ENCODE results near the gene ADPRHL1. TPM values are rescaled to one million over a fixed set of nuclear protein-coding genes. Genes with fewer than 3 reads are reported as not detected.

Gene ADPRHL1
- polyA plus RNA-seq, 3 donors: 0.15 to 0.52 (median 0.27) TPM

DNA sequence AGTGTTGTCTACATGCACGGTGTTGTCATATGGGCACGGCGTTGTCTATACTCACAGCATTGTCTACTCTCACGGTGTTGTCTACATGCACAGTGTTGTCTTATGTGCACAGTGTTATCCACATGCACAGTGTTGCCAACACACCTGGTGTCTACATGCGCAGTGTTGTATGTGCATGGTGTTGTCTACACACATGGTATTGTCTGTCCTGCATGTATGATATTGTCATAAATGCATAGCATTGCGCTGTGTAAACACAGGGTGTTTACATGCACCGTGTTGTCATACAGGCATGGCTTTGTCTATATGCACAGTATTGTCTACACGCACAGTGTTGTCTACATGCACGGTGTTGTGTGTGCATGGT is 6.8 kb downstream of the ADPRHL1 start:
- no peak for DNase-seq
- no peaks in the 10 kb centered on the region for H3K4me1 Mint-ChIP-seq
- 100% methylated on average over 6 of the region's 9 CpGs for WGBS (ENCODE audit: insufficient coverage)
- no peak overlapping the region for H2AFZ ChIP-seq (ENCODE audit: insufficient read depth, low read depth, low read length, poor library complexity, severe bottlenecking)
- no peaks in the 10 kb centered on the region for H3K79me2 ChIP-seq (ENCODE audit: insufficient read depth, low read length)
- H3K27ac Mint-ChIP-seq: no peak overlapping the region
- peaks cover 0 to 2% (median 0%) of the 10 kb centered on the region in 3 donors for H3K27me3 Mint-ChIP-seq (ENCODE audit: low read depth in 3 of 3)
- H3K4me3 Mint-ChIP-seq: no peak overlapping the region
- H3K4me3 ChIP-seq (replicated peaks in 1 of 3; ENCODE audit: low read depth in 2 of 3, low read length in 3 of 3): no peak overlapping the region
- no peaks in the 10 kb centered on the region for H3K4me1 ChIP-seq (ENCODE audit: control insufficient read depth in 1 of 2, insufficient read depth in 2 of 2, low read length in 2 of 2)
- H3K36me3 Mint-ChIP-seq: peaks cover 6 to 16% of the 10 kb centered on the region in 2 donors
- H3K9ac ChIP-seq (ENCODE audit: insufficient read depth, low read length, poor library complexity, severe bottlenecking): no peak overlapping the region
- peaks cover 4 to 11% of the 10 kb centered on the region in 2 donors for H3K9me3 ChIP-seq (replicated peaks in 1 of 2; ENCODE audit: control insufficient read depth in 1 of 2, insufficient read depth in 1 of 2, low read length in 2 of 2)
- intact Hi-C loops (cut with micrococcal nuclease): no loop called here
- no peak overlapping the region for H3K27ac ChIP-seq (ENCODE audit: low read depth in 1 of 2, low read length in 2 of 2)
- TF ChIP-seq, protein P1, sequence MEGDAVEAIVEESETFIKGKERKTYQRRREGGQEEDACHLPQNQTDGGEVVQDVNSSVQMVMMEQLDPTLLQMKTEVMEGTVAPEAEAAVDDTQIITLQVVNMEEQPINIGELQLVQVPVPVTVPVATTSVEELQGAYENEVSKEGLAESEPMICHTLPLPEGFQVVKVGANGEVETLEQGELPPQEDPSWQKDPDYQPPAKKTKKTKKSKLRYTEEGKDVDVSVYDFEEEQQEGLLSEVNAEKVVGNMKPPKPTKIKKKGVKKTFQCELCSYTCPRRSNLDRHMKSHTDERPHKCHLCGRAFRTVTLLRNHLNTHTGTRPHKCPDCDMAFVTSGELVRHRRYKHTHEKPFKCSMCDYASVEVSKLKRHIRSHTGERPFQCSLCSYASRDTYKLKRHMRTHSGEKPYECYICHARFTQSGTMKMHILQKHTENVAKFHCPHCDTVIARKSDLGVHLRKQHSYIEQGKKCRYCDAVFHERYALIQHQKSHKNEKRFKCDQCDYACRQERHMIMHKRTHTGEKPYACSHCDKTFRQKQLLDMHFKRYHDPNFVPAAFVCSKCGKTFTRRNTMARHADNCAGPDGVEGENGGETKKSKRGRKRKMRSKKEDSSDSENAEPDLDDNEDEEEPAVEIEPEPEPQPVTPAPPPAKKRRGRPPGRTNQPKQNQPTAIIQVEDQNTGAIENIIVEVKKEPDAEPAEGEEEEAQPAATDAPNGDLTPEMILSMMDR (IDR thresholded peaks at IDR 0.05): no peak
- H4K20me1 ChIP-seq (ENCODE audit: insufficient read depth, low read length): no peaks in the 10 kb centered on the region
- H3K4me2 ChIP-seq (replicated peaks; ENCODE audit: extremely low read depth, low read length, poor library complexity, severe bottlenecking): no peak overlapping the region
- no peaks in the 10 kb centered on the region for H3K27me3 ChIP-seq (ENCODE audit: control insufficient read depth in 2 of 2, insufficient read depth in 2 of 2, low read length in 2 of 2)
- H3K9me3 Mint-ChIP-seq: peaks cover 8 to 22% (median 17%) of the 10 kb centered on the region in 7 donors
- H3K36me3 ChIP-seq (replicated peaks in 1 of 2; ENCODE audit: control insufficient read depth in 1 of 2, insufficient read depth in 2 of 2, low read length in 2 of 2): no peaks in the 10 kb centered on the region

GRCh38 chr13:113445791-113446487 is 7.3 kb downstream of the ADPRHL1 start:
- TF ChIP-seq, protein P1 (IDR thresholded peaks at IDR 0.05): no peak
- H3K36me3 ChIP-seq (replicated peaks in 1 of 2; ENCODE audit: control insufficient read depth in 1 of 2, insufficient read depth in 2 of 2, low read length in 2 of 2): no peaks in the 10 kb centered on the region
- intact Hi-C loops (cut with micrococcal nuclease): no loop called here
- peaks cover 4 to 11% of the 10 kb centered on the region in 2 donors for H3K9me3 ChIP-seq (replicated peaks in 1 of 2; ENCODE audit: control insufficient read depth in 1 of 2, insufficient read depth in 1 of 2, low read length in 2 of 2)
- H3K4me3 ChIP-seq (replicated peaks in 1 of 3; ENCODE audit: low read depth in 2 of 3, low read length in 3 of 3): no peak overlapping the region
- peaks cover 8 to 24% (median 17%) of the 10 kb centered on the region in 7 donors for H3K9me3 Mint-ChIP-seq
- H3K27me3 Mint-ChIP-seq (ENCODE audit: low read depth in 3 of 3): peaks cover 0 to 2% (median 0%) of the 10 kb centered on the region in 3 donors
- H3K79me2 ChIP-seq (ENCODE audit: insufficient read depth, low read length): no peaks in the 10 kb centered on the region
- H3K27ac Mint-ChIP-seq: peak overlapping the region in 1 of 7 donors; percentile 30
- no peaks in the 10 kb centered on the region for H4K20me1 ChIP-seq (ENCODE audit: insufficient read depth, low read length)
- no peak overlapping the region for H3K4me2 ChIP-seq (replicated peaks; ENCODE audit: extremely low read depth, low read length, poor library complexity, severe bottlenecking)
- no peak overlapping the region for H2AFZ ChIP-seq (ENCODE audit: insufficient read depth, low read depth, low read length, poor library complexity, severe bottlenecking)
- H3K9ac ChIP-seq (ENCODE audit: insufficient read depth, low read length, poor library complexity, severe bottlenecking): no peak overlapping the region
- H3K36me3 Mint-ChIP-seq: peaks cover 6 to 16% of the 10 kb centered on the region in 2 donors
- no peak overlapping the region for H3K4me3 Mint-ChIP-seq
- H3K27ac ChIP-seq (ENCODE audit: low read depth in 1 of 2, low read length in 2 of 2): no peak overlapping the region
- 87% methylated on average over 11 of the region's 19 CpGs for WGBS (ENCODE audit: insufficient coverage)
- H3K4me1 Mint-ChIP-seq: no peaks in the 10 kb centered on the region
- H3K4me1 ChIP-seq (ENCODE audit: control insufficient read depth in 1 of 2, insufficient read depth in 2 of 2, low read length in 2 of 2): no peaks in the 10 kb centered on the region
- no peak for DNase-seq
- no peaks in the 10 kb centered on the region for H3K27me3 ChIP-seq (ENCODE audit: control insufficient read depth in 2 of 2, insufficient read depth in 2 of 2, low read length in 2 of 2)

All from CD14-positive monocyte (primary cell).